ENCODE measurements around the gene BAAT.

GRCh38 chr9:101312661-101313060 lies 72.1 kb downstream of the BAAT start:
- TF ChIP-seq POLR2AphosphoS5 (IDR thresholded peaks at IDR 0.05; ENCODE audit: low read depth, low read length) = no peak
- TF ChIP-seq CTCF (IDR thresholded peaks at IDR 0.05) = no peak
- TF ChIP-seq REST (IDR thresholded peaks at IDR 0.05; ENCODE audit: insufficient read depth in 1 of 2, low read depth in 2 of 2, low read length in 1 of 2) = no peak
